ENCODE measurements around the gene HOOK2.

HOOK2 gene

GRCh38 chr19:12794196-12794941 is 19.0 kb upstream of the HOOK2 start:
- TF ChIP-seq CTCF (IDR thresholded peaks at IDR 0.05) = no peak

GRCh38 chr19:12793290-12794195 is 18.2 kb upstream of the HOOK2 start:
- no peak for TF ChIP-seq CTCF (IDR thresholded peaks at IDR 0.05)

- TF ChIP-seq CTCF (IDR thresholded peaks at IDR 0.05) = no peak
Measured at GRCh38 chr19:12792853-12793289, 17.5 kb upstream of the HOOK2 start.

GRCh38 chr19:12792051-12792852 is 16.9 kb upstream of the HOOK2 start:
- TF ChIP-seq CTCF (IDR thresholded peaks at IDR 0.05) = no peak

GRCh38 chr19:12791345-12792050 is 16.1 kb upstream of the HOOK2 start, which contains the start of gene JUNB:
Gene JUNB (plus strand): TSS chr19:12791486. CDS start chr19:12791772, 286 bp downstream.
- TF ChIP-seq CTCF (IDR thresholded peaks at IDR 0.05) = no peak

- TF ChIP-seq CTCF (IDR thresholded peaks at IDR 0.05) = no peak
Measured at GRCh38 chr19:12790628-12791344, 15.4 kb upstream of the HOOK2 start.
